Prostate gland (tissue), 2 donors: ENCODE data around the gene ACOT11. TPM values are rescaled to one million over a fixed set of nuclear protein-coding genes. Genes with fewer than 3 reads are reported as not detected.

Experiments
- DNase-seq: peaks from one replicate; pipeline ENCODE4 v3.0.0-alpha.2; 2019; ENCODE audit warnings: low spot score
- H3K27ac ChIP-seq, 2 donors: fragments of 200-600 bp; sonication (generic); 2 replicates each; pipeline ENCODE4 v1.5.1; 2017 to 2019
- H3K27me3 ChIP-seq: fragments of 200-600 bp; sonication (generic); replicated peaks from 2 replicates; pipeline ENCODE4 v1.5.1; 2019; ENCODE audit not compliant: insufficient read depth
- H3K36me3 ChIP-seq, 2 donors: fragments of 200-600 bp; sonication (generic); 1 replicate in 1 of 2; 2 replicates in 1 of 2; pipeline versions ENCODE4 v1.5.1 to v1.8.1; 2017 to 2019
- H3K4me1 ChIP-seq: fragments of 200-600 bp; sonication (generic); replicated peaks from 2 replicates; pipeline ENCODE4 v1.5.1; 2019
- H3K4me3 ChIP-seq, 2 donors: fragments of 200-600 bp; sonication (generic); 2 replicates each; pipeline ENCODE4 v1.5.1; 2017 to 2019
- H3K9me3 ChIP-seq: fragments of 200-600 bp; sonication (generic); 2 replicates; pipeline ENCODE4 v1.5.1; 2017
- POLR2A ChIP-seq: fragments of 450-650 bp; IDR thresholded peaks from one replicate; pipeline ENCODE4 v1.6.1; 2016; ENCODE audit warnings: antibody characterized with exemption, mild to moderate bottlenecking
- POLR2AphosphoS5 ChIP-seq: sonication (generic); formaldehyde crosslinking; IDR thresholded peaks from one replicate; pipeline ENCODE4 v1.6.1; 2017; ENCODE audit warnings: antibody characterized with exemption
- WGBS: methylation state at CpG from one replicate; pipeline ENCODE4 v1.1.5; 2018; 5-methylcytosine and 5-hydroxymethylcytosine counted together
- intact Hi-C: fragments of 100-400 bp; cut with DNase I; formaldehyde crosslinking; loops from one replicate; pipeline ENCODE4 v1.14.2; 2022
- total RNA-seq, 2 donors: library from RNA; depleted of rRNA; stranded (reverse); fragments of >200 nt; gene quantifications; one replicate each; pipeline ENCODE4 v1.1.0, GENCODE V29; 2016
- TF ChIP-seq, protein P1 (sequence below), 4 experiments: fragments of 200-600 bp in 2 of 4; fragments of 450-650 bp in 2 of 4; sonication (generic) in 2 of 4; IDR thresholded peaks; 1 replicate in 3 of 4; 2 replicates in 1 of 4; pipeline ENCODE4 v1.5.1; 2016 to 2019; ENCODE audit warnings: antibody characterized with exemption in 4 of 4, mild to moderate bottlenecking in 2 of 4, moderate library complexity in 2 of 4

The ACOT11 gene
- total RNA-seq, 2 donors from 2014 or later, result 6.7 to 18.6 TPM

DNA sequence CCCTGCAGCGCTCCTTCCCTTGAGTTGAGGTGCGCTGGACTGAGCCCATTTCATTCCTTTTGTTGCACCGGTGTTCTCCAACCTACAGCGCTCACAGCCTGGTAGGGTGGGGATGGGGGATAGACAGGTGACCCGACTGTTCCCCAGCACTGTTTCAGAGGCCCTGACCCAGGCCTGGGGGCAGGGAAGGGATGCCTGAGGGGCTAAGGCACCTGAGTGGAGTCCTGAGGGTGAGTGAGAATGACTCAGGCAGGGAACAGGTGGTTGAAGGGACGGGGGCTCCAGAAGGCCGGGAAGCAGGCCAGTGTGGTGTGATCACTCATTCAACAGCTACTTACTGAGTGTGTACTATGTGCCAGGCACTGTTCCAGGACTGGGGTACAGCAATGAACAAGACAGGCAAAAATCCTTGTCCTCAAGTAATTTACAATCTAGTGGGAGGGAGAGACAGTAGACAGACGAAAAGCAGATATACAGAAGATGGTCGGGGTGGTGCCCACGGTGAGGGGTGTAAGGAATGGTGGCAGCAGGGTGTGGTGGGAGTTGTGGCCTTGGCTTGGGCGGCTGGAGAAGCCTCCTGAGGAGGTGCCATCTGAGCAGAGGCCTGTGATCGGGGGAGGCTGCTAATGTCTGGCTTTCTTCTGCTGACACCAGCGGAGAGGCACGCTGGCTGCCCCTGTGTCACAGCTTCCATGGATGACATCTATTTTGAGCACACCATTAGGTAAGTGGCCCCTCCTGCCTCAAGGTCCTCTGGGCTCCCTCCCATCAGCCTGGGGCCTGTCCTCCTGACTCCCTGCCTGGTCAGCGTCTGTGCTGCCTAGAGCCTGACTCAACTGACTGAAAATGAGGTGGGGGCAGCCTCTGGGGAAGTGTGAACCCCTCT lies 37.4 kb downstream of the ACOT11 start:
- Histone ChIP-seq H3K4me1 (no peaks in the 10 kb centered on the region), H3K27ac (no peak overlapping the region), H3K4me3 (no peak overlapping the region), H3K36me3 (no peaks in the 10 kb centered on the region), H3K9me3 (no peaks in the 10 kb centered on the region), H3K27me3 (no peaks in the 10 kb centered on the region)
- DNase-seq, result no peak
- TF ChIP-seq, protein P1, sequence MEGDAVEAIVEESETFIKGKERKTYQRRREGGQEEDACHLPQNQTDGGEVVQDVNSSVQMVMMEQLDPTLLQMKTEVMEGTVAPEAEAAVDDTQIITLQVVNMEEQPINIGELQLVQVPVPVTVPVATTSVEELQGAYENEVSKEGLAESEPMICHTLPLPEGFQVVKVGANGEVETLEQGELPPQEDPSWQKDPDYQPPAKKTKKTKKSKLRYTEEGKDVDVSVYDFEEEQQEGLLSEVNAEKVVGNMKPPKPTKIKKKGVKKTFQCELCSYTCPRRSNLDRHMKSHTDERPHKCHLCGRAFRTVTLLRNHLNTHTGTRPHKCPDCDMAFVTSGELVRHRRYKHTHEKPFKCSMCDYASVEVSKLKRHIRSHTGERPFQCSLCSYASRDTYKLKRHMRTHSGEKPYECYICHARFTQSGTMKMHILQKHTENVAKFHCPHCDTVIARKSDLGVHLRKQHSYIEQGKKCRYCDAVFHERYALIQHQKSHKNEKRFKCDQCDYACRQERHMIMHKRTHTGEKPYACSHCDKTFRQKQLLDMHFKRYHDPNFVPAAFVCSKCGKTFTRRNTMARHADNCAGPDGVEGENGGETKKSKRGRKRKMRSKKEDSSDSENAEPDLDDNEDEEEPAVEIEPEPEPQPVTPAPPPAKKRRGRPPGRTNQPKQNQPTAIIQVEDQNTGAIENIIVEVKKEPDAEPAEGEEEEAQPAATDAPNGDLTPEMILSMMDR (IDR thresholded peaks at IDR 0.05), result no peak
- WGBS, result 91% methylated on average over 14 of the region's 15 CpGs
- intact Hi-C loops, result no loop called here

DNA sequence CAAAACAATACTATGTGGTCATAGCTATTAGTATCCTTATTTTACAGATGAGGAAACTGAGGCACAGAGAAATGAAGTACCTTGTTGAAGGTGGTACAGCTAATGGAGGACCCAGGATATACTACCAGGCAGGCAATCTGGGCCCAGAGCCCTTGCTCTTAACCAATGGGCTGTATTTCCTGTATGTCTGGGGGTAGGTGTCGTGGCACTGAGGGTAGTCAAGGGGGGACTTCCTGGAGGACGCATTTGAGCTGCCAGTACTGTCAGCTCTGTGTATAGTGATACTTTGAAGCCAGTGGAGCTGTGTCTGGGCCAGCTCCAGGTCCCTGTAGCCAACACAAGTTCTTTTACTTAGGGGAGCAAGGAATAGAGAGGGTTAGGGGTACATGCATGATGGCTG lies 40.3 kb downstream of the ACOT11 start:
- 85% methylated on average over 2 of the region's 2 CpGs for WGBS
- TF ChIP-seq POLR2A (no peak), POLR2AphosphoS5 (no peak)
- TF ChIP-seq, protein P1 (IDR thresholded peaks at IDR 0.05), result no peak
- no peaks in the 10 kb centered on the region for H3K36me3 ChIP-seq
- no peaks in the 10 kb centered on the region for H3K4me1 ChIP-seq
- no peak for DNase-seq
- intact Hi-C loops, result no loop called here
- no peak overlapping the region for H3K27ac ChIP-seq
- H3K9me3 ChIP-seq, result no peaks in the 10 kb centered on the region
- no peaks in the 10 kb centered on the region for H3K27me3 ChIP-seq
- H3K4me3 ChIP-seq, result no peak overlapping the region

DNA sequence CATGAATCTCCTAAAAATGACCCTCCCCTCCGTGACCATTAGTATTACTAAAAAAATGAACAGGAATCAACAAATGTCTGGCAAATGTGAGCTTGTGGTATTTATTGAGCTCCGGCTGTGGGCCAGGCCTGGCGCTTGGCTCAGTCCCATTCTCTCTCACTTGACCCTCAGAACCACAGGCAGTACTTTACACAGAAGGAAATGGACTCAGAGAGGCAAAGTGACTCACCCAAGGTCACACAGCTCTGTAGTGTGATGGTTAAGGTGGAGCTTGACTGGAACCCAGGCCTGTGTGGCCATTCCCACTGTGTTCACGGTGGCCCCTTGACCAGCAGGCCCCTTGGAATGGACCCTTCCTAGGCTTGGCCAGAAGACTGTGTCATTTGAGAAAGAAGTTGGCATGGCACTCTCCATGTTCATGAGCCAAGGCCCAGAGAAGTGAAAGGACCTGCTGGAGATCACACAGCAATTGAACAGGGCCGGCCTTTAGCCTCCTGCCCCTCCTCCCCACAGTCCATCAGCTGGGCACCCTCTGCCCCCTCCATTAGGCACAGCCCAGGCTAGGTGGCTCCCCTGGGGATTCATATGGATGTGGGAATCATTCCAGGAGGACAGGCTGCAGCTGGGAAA lies 43.2 kb downstream of the ACOT11 start:
- Histone ChIP-seq H3K27me3 (no peaks in the 10 kb centered on the region), H3K36me3 (no peaks in the 10 kb centered on the region), H3K4me3 (no peak overlapping the region), H3K9me3 (no peaks in the 10 kb centered on the region), H3K27ac (no peak overlapping the region), H3K4me1 (no peaks in the 10 kb centered on the region)
- WGBS, result 88% methylated on average over 5 of the region's 5 CpGs
- intact Hi-C loops, result no loop called here
- TF ChIP-seq POLR2A (no peak), POLR2AphosphoS5 (no peak)
- TF ChIP-seq, protein P1 (IDR thresholded peaks at IDR 0.05), result no peak
- DNase-seq, result no peak

DNA sequence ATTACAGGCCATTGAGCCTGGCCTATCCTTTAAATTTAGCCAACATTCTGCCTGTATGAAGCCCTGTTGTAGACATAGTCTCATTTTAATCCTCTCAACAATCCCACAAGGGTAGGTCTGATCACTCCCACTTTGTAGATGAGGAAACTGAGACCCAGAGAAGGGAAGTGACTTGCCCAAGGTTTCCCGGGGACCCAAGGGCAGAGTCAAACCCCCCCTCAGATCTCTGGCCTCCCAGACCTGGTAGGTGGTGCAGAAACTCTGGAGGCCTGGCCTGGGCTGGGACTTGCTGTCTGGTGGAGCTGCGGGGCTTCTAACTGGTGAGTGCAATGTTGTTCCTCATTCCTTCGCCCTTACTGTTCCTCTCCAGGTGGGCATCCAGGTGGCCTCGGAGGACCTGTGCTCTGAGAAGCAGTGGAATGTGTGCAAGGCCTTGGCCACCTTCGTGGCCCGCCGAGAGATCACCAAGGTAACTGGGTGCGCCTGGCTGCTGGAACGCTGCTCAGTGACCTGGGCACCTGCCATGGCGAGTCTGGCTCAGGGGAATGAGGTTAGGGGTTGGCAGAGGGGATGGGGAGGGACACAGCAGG lies 45.6 kb downstream of the ACOT11 start:
- H3K27ac ChIP-seq, result no peak overlapping the region
- no peaks in the 10 kb centered on the region for H3K36me3 ChIP-seq

More for the DNA sequence above, 45.6 kb downstream of the ACOT11 start:
- H3K9me3 ChIP-seq, result no peaks in the 10 kb centered on the region
- no peaks in the 10 kb centered on the region for H3K27me3 ChIP-seq
- intact Hi-C loops, result no loop called here
- H3K4me1 ChIP-seq, result no peaks in the 10 kb centered on the region
- 85% methylated on average over 10 of the region's 10 CpGs for WGBS
- TF ChIP-seq POLR2A (no peak), POLR2AphosphoS5 (no peak)
- TF ChIP-seq, protein P1 (IDR thresholded peaks at IDR 0.05), result no peak
- no peak for DNase-seq
- no peak overlapping the region for H3K4me3 ChIP-seq
